Measurements from ENCODE around the gene D2HGDH.

Gene D2HGDH

DNA sequence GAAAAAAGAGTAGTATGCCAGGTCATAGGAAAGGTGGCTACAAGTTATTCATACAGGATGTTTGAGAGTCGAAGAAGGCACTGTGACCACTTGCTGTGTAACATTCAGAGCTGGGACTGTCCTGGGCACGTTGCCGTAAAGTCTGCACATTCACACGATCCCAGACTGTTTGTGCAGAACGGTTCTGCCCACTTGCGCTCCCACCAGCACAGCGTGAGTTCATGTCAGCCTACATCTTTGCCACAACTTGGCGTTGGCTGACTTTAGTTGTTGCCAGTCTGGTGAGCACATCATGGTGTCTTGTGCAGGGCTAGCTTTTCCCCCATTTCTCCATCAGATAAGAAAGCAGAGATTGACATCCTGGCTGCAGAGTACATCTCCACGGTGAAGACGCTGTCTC, 25.6 kb upstream of the D2HGDH start:
- H3K36me3 ChIP-seq (ENCODE audit: control insufficient read depth, low read length), result peaks cover 76% of the 10 kb centered on the region

DNA sequence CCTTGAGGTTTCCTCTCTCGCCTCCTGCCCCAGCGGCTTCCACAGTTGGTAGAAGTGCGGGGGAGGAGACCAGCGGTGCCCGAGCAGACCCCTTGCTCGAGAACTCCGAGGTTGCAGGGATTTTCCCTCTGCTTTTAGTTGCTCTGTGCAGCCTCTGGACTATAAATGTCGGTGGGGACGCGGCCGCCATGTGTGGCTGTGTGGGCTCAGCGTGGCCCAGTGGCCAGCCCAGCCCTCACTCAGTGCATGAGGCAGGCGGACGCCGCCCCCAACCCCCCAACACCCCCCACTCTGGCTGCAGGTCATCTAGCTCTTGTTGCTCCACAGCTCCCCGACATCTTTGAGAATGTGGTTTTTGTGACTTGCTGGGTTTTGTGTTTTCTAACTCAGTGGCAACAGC, 15.3 kb upstream of the D2HGDH start:
- H3K4me1 ChIP-seq (ENCODE audit: control insufficient read depth, low read length), result no peaks in the 10 kb centered on the region
- H3F3A ChIP-seq (ENCODE audit: control insufficient read depth, insufficient read depth), result peaks cover 4% of the 10 kb centered on the region; the same call in 1 of the 2 replicates
- H3K36me3 ChIP-seq (ENCODE audit: control insufficient read depth, low read length), result peaks cover 77% of the 10 kb centered on the region
- TF ChIP-seq EZH2phosphoT487 (IDR thresholded peaks at IDR 0.05; ENCODE audit: borderline replicate concordance, low read length), result no peak
- TF ChIP-seq, protein P1, sequence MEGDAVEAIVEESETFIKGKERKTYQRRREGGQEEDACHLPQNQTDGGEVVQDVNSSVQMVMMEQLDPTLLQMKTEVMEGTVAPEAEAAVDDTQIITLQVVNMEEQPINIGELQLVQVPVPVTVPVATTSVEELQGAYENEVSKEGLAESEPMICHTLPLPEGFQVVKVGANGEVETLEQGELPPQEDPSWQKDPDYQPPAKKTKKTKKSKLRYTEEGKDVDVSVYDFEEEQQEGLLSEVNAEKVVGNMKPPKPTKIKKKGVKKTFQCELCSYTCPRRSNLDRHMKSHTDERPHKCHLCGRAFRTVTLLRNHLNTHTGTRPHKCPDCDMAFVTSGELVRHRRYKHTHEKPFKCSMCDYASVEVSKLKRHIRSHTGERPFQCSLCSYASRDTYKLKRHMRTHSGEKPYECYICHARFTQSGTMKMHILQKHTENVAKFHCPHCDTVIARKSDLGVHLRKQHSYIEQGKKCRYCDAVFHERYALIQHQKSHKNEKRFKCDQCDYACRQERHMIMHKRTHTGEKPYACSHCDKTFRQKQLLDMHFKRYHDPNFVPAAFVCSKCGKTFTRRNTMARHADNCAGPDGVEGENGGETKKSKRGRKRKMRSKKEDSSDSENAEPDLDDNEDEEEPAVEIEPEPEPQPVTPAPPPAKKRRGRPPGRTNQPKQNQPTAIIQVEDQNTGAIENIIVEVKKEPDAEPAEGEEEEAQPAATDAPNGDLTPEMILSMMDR (IDR thresholded peaks at IDR 0.05; ENCODE audit: low read depth, low read length, poor library complexity, severe bottlenecking), result no peak
- no peaks in the 10 kb centered on the region for H3K9me2 ChIP-seq (replicated peaks; ENCODE audit: control insufficient read depth, low read length)
- H3K9me3 ChIP-seq (ENCODE audit: control insufficient read depth, insufficient read depth, low read length), result peaks cover 9% of the 10 kb centered on the region; the same call in 1 of the 2 replicates
- no peaks in the 10 kb centered on the region for H3K79me2 ChIP-seq (ENCODE audit: control insufficient read depth, low read length)
- H3K4me2 ChIP-seq (ENCODE audit: low read length), result no peak overlapping the region
- H3K4me3 ChIP-seq (ENCODE audit: low read length), result no peak overlapping the region
- H3K27me3 ChIP-seq (ENCODE audit: control insufficient read depth, low read length), result no peaks in the 10 kb centered on the region
- H3K27ac ChIP-seq (ENCODE audit: low read depth, low read length), result no peak overlapping the region
- no peaks in the 10 kb centered on the region for H4K20me1 ChIP-seq (ENCODE audit: control insufficient read depth, insufficient read depth, low read depth, low read length)

More for the DNA sequence above, 25.6 kb upstream of the D2HGDH start:
- Histone ChIP-seq H3K9me3 (ENCODE audit: control insufficient read depth, insufficient read depth, low read length) (peaks cover 11% of the 10 kb centered on the region), H3K9me2 (replicated peaks; ENCODE audit: control insufficient read depth, low read length) (no peaks in the 10 kb centered on the region), H3K4me2 (ENCODE audit: low read length) (no peak overlapping the region), H3K79me2 (ENCODE audit: control insufficient read depth, low read length) (peaks cover 15% of the 10 kb centered on the region), H3K27me3 (ENCODE audit: control insufficient read depth, low read length) (no peaks in the 10 kb centered on the region), H3K4me3 (ENCODE audit: low read length) (no peak overlapping the region), H3F3A (ENCODE audit: control insufficient read depth, insufficient read depth) (no peaks in the 10 kb centered on the region), H3K4me1 (ENCODE audit: control insufficient read depth, low read length) (no peaks in the 10 kb centered on the region), H3K27ac (ENCODE audit: low read depth, low read length) (no peak overlapping the region), H4K20me1 (ENCODE audit: control insufficient read depth, insufficient read depth, low read depth, low read length) (no peaks in the 10 kb centered on the region)
- TF ChIP-seq, protein P1 (IDR thresholded peaks at IDR 0.05; ENCODE audit: low read depth, low read length, poor library complexity, severe bottlenecking), result no peak
- no peak for TF ChIP-seq EZH2phosphoT487 (IDR thresholded peaks at IDR 0.05; ENCODE audit: borderline replicate concordance, low read length)

DNA sequence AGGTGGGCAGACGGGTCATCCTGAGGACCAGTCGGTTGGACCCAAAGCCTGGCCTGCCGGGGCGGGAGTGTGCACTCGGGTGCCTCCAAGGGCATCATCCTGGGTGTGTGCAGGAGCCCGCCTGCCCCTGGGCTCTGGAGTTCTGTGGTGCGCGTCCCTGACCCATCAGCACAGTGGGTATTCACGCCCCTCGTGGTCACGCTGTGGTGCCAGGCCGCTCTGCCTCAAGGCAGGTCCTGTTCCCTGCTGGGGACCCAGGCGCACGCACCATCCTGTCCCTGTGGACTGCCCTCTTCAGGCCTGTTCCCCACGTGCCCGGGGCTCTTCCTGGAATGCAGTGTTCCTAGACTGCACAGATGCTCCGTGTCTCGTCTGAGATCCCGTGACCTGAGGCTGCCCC, 14.3 kb upstream of the D2HGDH start:
- H3K4me3 ChIP-seq (ENCODE audit: low read length), result no peak overlapping the region

More for the DNA sequence above, 14.3 kb upstream of the D2HGDH start:
- no peaks in the 10 kb centered on the region for H4K20me1 ChIP-seq (ENCODE audit: control insufficient read depth, insufficient read depth, low read depth, low read length)
- H3K4me2 ChIP-seq (ENCODE audit: low read length), result no peak overlapping the region
- H3K27ac ChIP-seq (ENCODE audit: low read depth, low read length), result no peak overlapping the region
- peaks cover 9% of the 10 kb centered on the region; the same call in 1 of the 2 replicates for H3K9me3 ChIP-seq (ENCODE audit: control insufficient read depth, insufficient read depth, low read length)
- H3K4me1 ChIP-seq (ENCODE audit: control insufficient read depth, low read length), result no peaks in the 10 kb centered on the region
- no peaks in the 10 kb centered on the region for H3K27me3 ChIP-seq (ENCODE audit: control insufficient read depth, low read length)
- H3F3A ChIP-seq (ENCODE audit: control insufficient read depth, insufficient read depth), result peaks cover 4% of the 10 kb centered on the region; the same call in 1 of the 2 replicates
- peaks cover 78% of the 10 kb centered on the region for H3K36me3 ChIP-seq (ENCODE audit: control insufficient read depth, low read length)
- no peaks in the 10 kb centered on the region for H3K79me2 ChIP-seq (ENCODE audit: control insufficient read depth, low read length)
- no peak for TF ChIP-seq EZH2phosphoT487 (IDR thresholded peaks at IDR 0.05; ENCODE audit: borderline replicate concordance, low read length)
- TF ChIP-seq, protein P1 (IDR thresholded peaks at IDR 0.05; ENCODE audit: low read depth, low read length, poor library complexity, severe bottlenecking), result no peak
- H3K9me2 ChIP-seq (replicated peaks; ENCODE audit: control insufficient read depth, low read length), result no peaks in the 10 kb centered on the region

All from DOHH2 (cell line).